HG02759 (cell line): ENCODE data around the gene ZNF471.

ENCODE experiments used
- ATAC-seq: cut with Tn5 transposase; IDR thresholded peaks from one replicate; pipeline ENCODE4 v1.9.1; 2021; ENCODE audit warnings: mild to moderate bottlenecking, moderate library complexity; ENCODE audit not compliant: unreplicated experiment

Gene ZNF471

DNA sequence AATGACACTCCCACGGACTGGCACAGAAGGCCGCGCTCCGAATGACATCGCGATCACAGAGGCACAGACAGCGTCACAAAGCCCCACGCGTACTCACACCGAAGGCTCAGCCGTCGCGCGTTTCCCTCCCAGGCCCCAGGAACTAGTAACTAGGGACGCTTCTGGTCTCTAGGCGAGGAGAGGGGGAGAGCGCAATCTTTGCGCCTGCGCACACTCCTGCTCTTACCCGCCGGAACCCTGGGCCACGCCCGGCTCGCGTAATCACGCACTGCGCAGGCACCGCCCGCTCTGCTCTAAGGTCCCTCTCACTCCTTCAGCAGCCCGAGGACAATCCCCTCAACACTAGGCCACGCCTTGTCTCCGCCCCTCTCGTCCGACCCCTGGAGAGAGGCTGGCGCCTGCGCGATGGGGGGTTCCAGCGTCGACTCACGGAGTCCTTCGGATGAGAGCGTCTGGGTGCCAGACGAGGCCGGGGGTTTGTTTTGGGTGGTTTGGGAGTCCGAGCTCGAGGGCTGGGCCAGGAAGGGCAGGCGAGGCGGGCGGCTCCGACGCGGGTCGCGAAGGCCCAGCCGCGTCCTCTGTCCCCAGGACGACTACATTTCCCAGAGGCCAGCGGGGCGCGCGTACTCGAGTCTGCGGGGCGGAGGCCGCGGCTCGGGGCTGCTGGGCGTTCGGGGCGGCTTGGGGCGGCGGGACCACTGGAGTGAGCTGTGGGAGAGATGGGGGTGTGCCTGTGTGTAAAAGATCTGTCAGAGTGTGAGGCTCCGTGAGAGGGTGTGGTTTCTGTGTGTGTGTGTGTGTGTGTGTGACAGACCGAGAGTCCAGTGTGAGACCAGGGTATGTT is at the start of gene ZNF471:
Gene ZNF471, plus strand, starts transcription at position 410 of the 844 bp plus-strand sequence. CDS start 3,717 bp downstream, outside the sequence.
- peak; percentile 72 for ATAC-seq

DNA sequence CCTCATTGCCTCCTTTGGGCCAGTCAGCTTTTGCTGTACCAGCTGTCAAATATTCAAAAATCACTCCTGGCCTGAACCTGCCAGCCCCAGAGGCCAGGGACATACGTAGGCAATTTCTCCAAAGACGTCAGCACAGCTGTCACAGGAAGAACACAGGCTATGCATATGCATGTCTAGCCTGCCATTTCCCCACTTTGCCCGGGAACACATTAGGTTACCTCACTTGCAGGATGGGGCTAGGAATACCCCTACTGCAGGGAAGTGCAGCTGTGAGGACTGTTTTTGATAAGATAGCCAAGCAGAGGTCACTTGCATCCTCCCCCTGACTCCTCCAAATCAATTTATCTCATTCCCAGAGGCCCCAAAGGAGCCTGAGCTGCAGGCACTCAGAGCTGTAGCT is 33.3 kb upstream of the ZNF471 start:
- no peak for ATAC-seq

DNA sequence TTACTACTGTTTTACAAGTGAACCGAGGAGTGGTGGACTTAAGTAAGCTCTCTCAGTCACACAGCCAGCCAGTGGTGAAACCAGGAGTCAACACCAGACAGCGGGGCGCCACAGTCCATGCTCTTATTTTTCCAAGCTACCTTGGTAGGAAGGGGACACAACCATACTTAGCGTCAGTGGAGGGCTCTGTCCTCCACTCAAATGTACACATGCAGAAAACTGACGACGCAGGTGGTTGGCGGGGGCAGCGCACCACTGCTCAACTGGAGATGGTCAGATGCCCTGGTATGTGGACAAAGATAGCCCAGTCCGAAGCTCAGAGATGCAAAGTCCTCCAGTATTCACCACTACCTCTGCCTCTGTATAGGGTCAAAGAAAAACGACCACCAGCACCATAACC is 31.6 kb upstream of the ZNF471 start:
- no peak for ATAC-seq

DNA sequence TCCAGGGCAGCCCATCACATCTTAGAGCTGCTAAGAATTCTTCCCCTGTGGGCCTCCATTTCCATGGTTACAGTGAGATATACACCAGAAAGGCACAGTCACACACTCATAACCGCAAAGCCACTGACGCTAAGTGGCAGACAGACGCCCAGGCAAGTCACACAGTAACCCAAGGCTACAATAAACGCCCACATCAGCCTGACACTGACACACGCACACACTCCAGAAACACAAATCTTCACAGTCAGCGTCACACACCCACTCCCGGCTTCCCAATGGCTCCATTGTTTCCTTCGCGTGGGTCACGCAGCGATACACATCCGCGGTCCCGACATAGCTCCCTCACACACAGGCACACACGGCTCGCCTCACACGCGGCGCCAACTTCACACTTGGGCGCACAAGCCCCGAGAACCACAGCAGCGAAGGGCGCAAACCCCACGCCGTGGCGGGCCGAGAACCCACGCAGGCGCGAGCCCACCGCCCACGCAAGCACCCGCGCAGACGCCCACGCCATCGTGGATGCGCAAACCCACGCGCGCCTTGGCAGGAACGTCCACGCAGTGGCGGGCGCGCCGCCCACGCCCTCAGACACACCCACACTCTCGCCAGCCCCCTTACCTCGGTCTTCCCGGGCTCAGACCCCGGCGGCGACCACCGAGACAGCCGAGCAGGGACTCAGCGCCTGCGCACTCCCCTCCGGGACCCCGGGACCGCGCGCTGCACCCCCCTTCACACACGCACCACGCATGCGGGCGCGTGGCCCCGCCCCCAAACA is 30.8 kb upstream of the ZNF471 start, which contains the start of gene ZNF667:
Gene ZNF667, minus strand, starts transcription at position 695 of the 778 bp plus-strand sequence. CDS start 14,975 bp downstream, outside the sequence.
- ATAC-seq, result no peak

DNA sequence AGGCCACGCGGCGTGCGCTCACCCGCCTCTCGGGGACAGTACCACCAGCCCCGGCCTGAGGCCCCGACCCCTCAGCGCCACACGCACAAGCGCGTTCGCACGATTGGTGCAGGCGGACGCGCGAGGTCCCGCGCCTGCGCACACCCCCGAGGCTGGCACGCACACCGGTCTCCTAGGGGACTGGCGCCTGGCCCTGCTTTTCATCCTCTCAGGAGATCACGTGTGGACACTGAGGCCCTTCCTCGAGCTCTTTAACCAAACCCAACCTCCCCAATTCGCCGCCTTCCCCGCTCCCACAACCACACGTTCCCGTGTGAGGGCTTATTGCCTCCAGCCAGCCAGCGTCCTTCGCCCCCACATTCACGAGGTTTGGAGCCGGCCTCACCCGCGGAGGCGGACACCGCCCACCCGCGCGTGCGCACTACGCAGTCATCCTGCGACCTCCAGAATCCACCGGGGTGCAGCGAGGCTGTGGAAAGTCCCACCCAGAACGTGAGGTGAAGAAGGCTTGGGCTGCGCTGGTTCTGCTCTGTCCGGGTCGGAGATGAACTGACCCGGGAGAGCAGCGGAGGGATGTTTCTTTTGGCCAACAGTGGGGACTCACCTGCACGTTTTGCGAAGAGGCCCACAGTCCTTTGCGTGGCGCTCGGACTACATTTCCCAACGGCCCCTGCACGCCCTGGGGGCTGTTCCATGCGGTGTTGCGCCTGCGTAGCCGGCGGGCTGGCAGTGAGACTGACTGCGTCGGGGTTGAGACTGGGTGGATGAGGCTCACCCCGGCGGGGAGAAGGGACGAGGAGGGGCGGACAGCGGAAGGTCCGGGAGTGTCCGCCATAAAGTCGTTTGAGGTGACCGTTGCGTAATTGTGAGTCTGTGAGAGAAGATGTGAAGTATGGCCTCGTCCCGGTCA is 30.0 kb upstream of the ZNF471 start:
- no peak for ATAC-seq

DNA sequence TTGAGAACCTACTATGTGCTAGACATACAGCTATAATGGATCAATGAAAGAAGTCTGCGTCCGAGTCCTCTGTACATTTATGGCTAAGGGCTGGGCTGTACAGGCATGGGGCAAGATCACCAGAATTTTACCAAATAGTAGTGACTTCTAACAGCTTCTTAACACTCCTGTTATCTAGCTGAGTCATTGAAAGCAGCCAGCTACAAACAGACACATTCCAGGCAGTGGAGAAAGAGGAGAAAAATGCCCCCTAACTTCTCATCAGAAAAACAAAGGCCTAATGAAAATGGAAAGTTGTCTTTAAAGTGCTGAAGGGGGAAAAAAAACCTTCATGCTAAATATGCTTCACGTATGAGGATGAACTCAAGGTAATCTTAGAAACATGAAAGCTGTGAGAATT is 16.3 kb upstream of the ZNF471 start:
- no peak for ATAC-seq

DNA sequence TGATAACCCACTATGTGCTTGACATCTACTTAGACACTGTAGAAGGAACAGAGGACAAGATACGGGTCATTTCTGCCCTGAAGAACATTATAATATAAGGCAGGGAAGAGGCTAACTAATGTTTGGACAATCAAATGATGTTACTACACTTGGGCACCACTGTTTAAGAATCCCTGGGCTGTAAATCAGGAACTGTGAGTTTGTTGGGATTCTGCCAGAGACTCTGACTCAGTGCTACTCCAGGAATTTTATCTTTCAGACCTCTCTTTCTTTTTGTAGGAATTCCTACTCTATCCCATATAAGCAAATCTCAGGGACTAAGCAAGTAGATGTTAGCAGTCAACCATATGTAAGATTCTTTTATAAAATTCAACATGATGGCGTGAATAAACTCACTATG is 3.1 kb upstream of the ZNF471 start:
- no peak for ATAC-seq

DNA sequence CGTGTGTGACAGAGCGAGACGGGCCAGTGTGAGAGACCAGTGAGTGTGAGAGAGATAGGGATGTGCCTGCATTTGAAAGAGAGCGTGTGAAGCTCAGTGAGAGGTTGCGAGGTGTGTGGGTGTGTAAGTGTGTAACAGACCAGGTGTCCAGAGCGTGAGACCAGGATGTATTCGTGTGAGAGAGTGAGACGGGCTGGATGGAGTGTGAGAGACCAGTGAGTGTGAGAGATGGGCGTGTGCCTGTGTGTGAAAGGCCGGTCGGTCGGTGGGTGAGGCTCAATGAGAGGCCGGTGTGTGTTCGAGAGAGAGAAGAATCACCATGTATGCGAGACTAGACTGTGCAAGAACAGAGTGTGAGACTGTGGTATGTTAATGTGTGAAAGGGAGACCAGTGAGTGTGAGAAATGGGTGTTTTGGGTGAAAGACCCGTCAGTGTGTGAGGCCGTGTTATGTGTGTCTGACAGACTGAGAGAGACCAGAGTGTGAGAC is 679 bp downstream of the ZNF471 start:
- no peak for ATAC-seq

DNA sequence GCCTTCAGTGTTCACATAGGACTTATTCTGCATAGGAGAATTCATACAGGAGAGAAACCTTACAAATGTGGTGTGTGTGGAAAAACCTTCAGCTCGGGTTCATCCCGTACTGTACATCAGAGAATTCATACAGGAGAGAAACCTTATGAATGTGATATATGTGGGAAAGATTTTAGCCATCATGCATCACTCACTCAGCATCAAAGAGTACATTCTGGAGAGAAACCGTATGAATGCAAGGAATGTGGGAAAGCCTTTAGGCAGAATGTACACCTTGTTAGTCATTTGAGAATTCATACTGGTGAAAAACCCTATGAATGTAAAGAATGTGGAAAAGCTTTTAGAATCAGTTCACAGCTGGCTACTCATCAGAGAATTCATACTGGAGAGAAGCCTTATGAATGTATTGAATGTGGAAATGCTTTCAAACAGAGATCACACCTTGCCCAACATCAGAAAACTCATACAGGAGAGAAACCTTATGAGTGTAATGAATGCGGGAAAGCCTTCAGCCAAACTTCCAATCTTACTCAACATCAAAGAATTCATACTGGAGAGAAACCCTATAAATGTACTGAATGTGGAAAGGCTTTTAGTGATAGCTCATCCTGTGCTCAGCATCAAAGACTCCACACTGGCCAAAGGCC is 17.7 kb downstream of the ZNF471 start:
- no peak for ATAC-seq

DNA sequence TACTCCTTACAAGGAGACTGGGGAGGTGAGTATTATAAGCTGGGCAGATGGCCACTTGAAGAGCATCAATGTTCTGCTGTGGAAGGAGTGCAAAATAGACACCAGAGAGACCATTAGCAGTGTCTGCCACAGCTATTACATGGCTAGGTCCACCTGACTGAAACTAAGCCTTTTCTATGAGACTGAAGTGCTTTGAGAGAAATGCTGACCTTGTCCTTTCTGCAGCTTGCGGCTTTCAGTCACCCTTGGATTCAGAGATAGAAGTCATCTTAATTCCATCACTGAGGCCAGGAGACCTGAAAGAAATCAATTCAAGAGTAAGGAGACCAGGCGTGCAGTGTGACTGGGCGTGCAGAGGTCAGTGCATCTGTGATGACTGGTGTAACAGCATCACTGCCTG is 29.8 kb downstream of the ZNF471 start:
- no peak for ATAC-seq

DNA sequence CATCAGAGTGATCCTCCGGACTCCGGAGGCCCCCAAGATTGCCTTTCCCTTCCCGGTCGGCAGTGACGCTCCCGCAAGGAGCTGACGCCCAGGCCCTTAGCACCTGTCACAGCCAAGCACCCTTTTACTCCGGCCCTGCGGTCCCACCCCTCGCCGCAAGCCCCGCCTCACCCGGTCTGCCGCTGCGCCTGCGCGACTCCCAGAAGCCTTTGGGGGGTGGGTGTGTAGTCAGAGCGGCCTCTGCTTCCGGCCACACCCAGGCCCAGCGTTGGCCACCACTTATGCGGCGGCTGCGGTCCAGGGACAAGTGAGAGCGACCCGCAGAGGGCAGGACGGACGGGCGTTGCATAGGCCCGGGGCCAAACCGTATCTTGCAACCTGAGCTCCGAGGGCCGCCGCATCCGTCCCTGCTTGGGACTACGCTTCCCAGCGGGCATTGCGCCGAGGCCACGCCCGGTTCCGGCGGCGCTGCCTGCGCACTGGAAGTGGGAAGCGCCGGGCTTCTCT is 30.7 kb downstream of the ZNF471 start:
- ATAC-seq, result peak; percentile 90

DNA sequence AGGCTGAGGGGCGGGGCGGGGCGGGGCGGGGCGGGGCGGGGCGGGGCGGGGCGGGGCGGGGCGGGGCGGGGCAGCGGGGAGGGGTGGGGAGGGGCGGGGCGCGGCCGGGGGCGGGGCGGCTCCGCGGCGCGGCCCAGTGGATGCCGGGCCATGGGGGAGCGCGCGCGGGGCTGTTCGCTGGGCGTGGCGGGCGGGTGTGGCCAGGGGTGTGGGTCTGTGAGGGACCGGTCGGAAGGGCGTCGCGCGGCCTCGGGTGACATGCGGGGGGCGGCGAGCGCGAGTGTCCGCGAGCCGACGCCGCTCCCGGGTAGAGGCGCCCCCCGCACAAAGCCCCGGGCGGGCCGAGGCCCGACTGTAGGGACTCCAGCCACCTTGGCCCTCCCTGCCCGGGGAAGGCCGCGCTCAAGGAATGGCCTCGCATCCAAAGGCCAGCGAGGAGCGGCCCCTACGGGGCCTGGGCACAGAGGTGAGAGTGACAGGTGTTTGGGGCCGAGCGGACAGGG is 31.2 kb downstream of the ZNF471 start, which contains the start of gene ZFP28:
Gene ZFP28, plus strand, starts transcription at position 188 of the 503 bp plus-strand sequence. Its CDS starts 71 bp downstream, at position 259.
- ATAC-seq, result peak; percentile 66

DNA sequence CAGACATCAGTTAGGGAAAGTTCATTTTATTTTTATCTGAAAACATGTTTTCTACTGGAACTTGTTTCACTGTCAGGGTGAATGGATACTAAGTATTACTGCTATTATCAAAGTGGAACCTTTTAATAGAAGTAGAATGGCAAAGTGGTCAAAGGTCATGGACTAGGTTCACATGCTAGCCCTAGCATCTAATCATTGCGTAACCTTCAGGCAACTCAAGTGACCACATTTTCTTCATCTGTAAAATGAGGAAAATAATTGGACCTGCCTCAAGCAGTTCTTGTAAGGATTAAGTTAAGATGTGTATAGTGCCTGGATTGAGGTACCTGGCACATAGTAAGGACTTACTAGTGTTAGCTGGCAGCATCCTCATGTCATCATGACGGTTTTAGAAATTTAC is 36.1 kb downstream of the ZNF471 start:
- no peak for ATAC-seq

DNA sequence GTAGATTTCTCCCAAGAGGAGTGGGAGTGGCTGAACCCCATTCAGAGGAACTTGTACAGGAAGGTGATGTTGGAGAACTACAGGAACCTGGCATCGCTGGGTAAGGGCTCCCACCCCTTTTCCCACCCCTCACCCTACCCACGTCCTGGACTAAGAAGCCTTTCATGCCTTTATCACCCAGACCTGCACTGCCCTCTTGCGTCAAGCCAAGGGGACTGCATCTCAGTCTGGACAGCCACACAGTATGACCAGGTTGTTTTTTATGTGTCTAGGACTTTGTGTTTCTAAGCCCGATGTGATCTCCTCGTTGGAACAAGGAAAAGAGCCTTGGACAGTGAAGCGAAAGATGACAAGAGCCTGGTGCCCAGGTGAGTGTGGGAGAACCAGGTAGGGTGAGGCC is 39.9 kb downstream of the ZNF471 start:
- ATAC-seq, result no peak

DNA sequence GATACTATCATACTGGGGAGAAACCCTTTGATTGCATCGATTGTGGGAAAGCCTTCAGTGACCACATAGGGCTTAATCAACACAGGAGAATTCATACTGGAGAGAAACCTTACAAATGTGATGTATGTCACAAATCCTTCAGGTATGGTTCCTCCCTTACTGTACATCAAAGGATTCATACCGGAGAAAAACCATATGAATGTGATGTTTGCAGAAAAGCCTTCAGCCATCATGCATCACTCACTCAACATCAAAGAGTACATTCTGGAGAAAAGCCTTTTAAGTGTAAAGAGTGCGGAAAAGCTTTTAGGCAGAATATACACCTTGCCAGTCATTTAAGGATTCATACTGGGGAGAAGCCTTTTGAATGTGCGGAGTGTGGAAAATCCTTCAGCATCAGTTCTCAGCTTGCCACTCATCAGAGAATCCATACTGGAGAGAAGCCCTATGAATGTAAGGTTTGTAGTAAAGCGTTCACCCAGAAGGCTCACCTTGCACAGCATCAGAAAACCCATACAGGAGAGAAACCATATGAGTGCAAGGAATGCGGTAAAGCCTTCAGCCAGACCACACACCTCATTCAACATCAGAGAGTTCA is 46.7 kb downstream of the ZNF471 start:
- ATAC-seq, result no peak

DNA sequence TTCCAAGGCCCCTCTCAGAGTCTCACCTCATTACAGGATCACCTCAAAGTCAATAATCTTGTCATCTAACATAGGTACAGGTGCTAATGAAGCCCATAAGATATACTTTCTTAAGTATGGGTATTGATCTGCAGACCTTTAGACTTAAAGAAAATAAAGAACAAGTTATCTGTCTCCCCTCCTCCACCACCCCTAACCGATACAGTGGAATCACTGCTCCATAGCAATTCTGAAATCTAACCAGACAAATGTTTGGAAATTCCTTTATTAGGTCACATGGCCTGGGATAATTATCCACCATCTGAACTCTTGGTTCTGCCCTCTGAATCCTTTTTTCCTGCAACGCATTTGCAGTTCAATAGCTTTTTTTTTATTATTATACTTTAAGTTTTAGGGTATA is 55.1 kb downstream of the ZNF471 start:
- ATAC-seq, result no peak

DNA sequence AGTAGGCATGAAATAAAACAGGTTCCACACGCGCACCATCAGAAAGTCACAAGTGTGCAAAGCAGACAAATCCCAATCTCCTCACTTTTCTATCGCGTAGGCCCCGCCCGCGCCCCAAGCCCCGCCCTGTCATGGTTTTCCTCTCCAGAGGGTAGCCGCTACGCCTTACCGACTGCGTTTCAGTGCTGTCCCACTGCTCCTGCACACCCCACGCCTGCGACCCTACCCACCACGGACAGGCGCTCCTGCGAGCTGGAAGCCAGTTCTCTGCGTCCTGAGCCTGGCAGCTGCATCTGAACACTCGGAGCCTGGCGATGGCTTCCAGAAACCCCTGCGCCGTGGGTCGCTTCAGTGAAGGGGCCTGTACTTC is 59.2 kb downstream of the ZNF471 start:
- peak; percentile 41 for ATAC-seq

DNA sequence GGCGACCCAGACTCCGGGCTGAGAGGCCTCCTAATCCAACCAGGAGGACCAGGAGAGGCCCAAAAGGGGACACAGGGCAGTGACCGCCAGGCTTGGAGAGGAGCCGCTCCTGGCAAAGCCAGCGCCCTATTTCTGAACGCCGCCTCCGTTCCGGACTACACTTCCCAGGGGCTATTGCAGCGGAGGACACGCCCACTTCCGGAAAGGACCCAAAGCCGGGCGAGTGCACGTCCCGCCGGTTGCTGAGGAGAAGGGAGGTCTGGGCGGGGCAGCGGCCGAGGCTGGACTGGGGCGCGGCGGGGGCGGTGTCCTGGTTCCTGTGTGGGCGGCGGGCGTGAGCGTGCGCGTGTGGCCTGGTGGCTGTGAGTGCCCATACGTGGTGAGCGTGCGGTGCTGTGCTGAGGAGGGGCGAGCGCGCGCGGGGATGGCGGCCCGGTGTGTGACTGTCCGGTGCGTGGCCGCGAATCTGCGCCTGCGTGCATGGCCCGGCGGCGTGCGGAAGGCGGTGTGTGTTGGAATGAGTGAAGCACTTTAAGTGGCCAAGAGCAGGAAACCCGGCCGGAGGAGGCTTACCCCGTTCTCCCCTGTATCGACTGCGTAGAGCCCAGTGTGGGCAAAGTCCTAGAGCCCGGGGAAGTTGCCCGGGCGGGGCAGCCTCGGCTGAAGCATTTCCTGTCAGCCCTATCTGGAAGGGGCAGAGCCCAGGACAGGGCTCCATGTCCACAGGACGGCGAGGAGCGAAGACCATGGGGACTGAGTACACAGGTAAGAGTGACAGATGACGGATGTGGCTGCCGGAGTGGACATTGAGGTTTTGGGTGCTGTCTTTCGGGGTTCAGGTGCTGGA is 59.8 kb downstream of the ZNF471 start, which contains the start of gene ZNF470:
Gene ZNF470, plus strand, starts transcription at position 195 of the 847 bp plus-strand sequence. CDS start 2,844 bp downstream, outside the sequence.
- peak; percentile 98 for ATAC-seq
